Measurements from ENCODE around the gene GGA3.

- no peak for TF ChIP-seq FOXM1 (IDR thresholded peaks at IDR 0.05; ENCODE audit: borderline replicate concordance)
- TF ChIP-seq NFRKB (IDR thresholded peaks at IDR 0.05): no peak
- TF ChIP-seq CTBP1 (IDR thresholded peaks at IDR 0.05; ENCODE audit: borderline replicate concordance): no peak
- TF ChIP-seq ARNT (IDR thresholded peaks at IDR 0.05): no peak
- TF ChIP-seq SP1 (IDR thresholded peaks at IDR 0.05): no peak
- no peak for TF ChIP-seq SUZ12 (IDR thresholded peaks at IDR 0.05)
- no peak for TF ChIP-seq BHLHE40 (IDR thresholded peaks at IDR 0.05; ENCODE audit: borderline replicate concordance)
- no peak for TF ChIP-seq LEF1 (IDR thresholded peaks at IDR 0.05; ENCODE audit: borderline replicate concordance)
- no peak for TF ChIP-seq TARDBP (IDR thresholded peaks at IDR 0.05)
- TF ChIP-seq PKNOX1 (IDR thresholded peaks at IDR 0.05): no peak
- no peak for TF ChIP-seq FOXA1 (IDR thresholded peaks at IDR 0.05)
Measured at GRCh38 chr17:75209061-75209460, 52.3 kb downstream of the GGA3 start.

Data from HEK293T (cell line).